H1 (cell line): ENCODE measurements around the gene TFRC. TPM values are rescaled to one million over a fixed set of nuclear protein-coding genes. Genes with fewer than 3 reads are reported as not detected.
A peak's percentile ranks its signal among the peaks of the same experiment; 100 is the strongest.

Source experiments
- CTCF ChIA-PET: fragments of 300-600 bp; sonication (Branson Sonifier 250); formaldehyde crosslinking; loops from one replicate; lab custom pipeline; 2021; ENCODE audit not compliant: partially characterized antibody; lab: Charles Lee
- POLR2A ChIA-PET: fragments of 300-600 bp; sonication (Branson Sonifier 250); formaldehyde crosslinking; loops from one replicate; lab custom pipeline; 2021; ENCODE audit warnings: inconsistent platforms; ENCODE audit not compliant: partially characterized antibody; lab: Charles Lee
- DNase-seq, 2 experiments: peaks; one replicate each; pipeline versions ENCODE4 v3.0.0 to v3.0.0-alpha.2; 2010 to 2022; ENCODE audit warnings: low spot score in 2 of 2, low read depth in 1 of 2, mixed read lengths in 1 of 2
- FAIRE-seq: peaks from 2 replicates; lab custom pipeline; 2011; peaks lifted over from hg19 to GRCh38; lab: Jason Lieb, UNC
- H2AFZ ChIP-seq: 2 replicates; pipeline ENCODE4 v1.8.1; 2012; ENCODE audit warnings: low read length, inconsistent platforms
- H2AK5ac ChIP-seq: 2 replicates; pipeline ENCODE4 v1.6.1; 2013; ENCODE audit warnings: low read depth, low read length
- H2BK120ac ChIP-seq: replicated peaks from 2 replicates; pipeline ENCODE3; 2013; ENCODE audit warnings: low read depth, low read length, inconsistent platforms
- H2BK12ac ChIP-seq: 2 replicates; pipeline ENCODE4 v1.6.1; 2013; ENCODE audit warnings: low read depth, low read length
- H2BK15ac ChIP-seq: 2 replicates; pipeline ENCODE4 v1.6.1; 2013; ENCODE audit warnings: low read length
- H2BK20ac ChIP-seq: 2 replicates; pipeline ENCODE4 v1.6.1; 2013; ENCODE audit warnings: low read length
- H2BK5ac ChIP-seq: 2 replicates; pipeline ENCODE4 v1.6.1; 2013; ENCODE audit warnings: low read depth, low read length
- H3K14ac ChIP-seq: 2 replicates; pipeline ENCODE4 v1.6.1; 2013; ENCODE audit warnings: inconsistent platforms; ENCODE audit not compliant: insufficient read length
- H3K18ac ChIP-seq: 2 replicates; pipeline ENCODE4 v1.6.1; 2013; ENCODE audit warnings: low read length; ENCODE audit errors: extremely low read depth
- H3K23ac ChIP-seq: 2 replicates; pipeline ENCODE4 v1.6.1; 2013; ENCODE audit warnings: inconsistent platforms; ENCODE audit not compliant: insufficient read length
- H3K23me2 ChIP-seq: 2 replicates; pipeline ENCODE4 v1.6.1; 2013; ENCODE audit warnings: low read depth, low read length
- H3K27ac ChIP-seq: 2 replicates; pipeline ENCODE4 v1.6.1; 2011; ENCODE audit warnings: low read depth, low read length, inconsistent platforms
- H3K27me3 ChIP-seq, 4 experiments: replicated peaks in 1 of 4; 1 replicate in 1 of 4; 2 replicates in 3 of 4; pipeline versions ENCODE4 v1.6.1 to v1.8.1; 2011 to 2013; ENCODE audit warnings: low read length in 3 of 4, mild to moderate bottlenecking in 3 of 4, inconsistent platforms in 2 of 4, mixed read lengths in 2 of 4, moderate library complexity in 1 of 4; ENCODE audit not compliant: control insufficient read depth in 3 of 4, insufficient read depth in 3 of 4; ENCODE audit errors: extremely low read depth in 1 of 4
- H3K36me3 ChIP-seq, 4 experiments: 2 replicates each; pipeline versions ENCODE4 v1.6.1 to v1.8.1; 2011 to 2013; ENCODE audit warnings: mild to moderate bottlenecking in 4 of 4, low read length in 3 of 4, moderate library complexity in 2 of 4, control low read depth in 1 of 4, inconsistent platforms in 1 of 4; ENCODE audit not compliant: insufficient read depth in 4 of 4, control insufficient read depth in 2 of 4
- H3K4ac ChIP-seq: replicated peaks from 2 replicates; pipeline ENCODE3; 2013; ENCODE audit warnings: low read length, low read depth, mixed read lengths, inconsistent platforms; ENCODE audit not compliant: insufficient read length
- H3K4me1 ChIP-seq, 4 experiments: replicated peaks in 1 of 4; 1 replicate in 1 of 4; 2 replicates in 3 of 4; pipeline versions ENCODE4 v1.6.1 to v1.8.1; 2011 to 2013; ENCODE audit warnings: low read length in 3 of 4, inconsistent platforms in 2 of 4, mixed read lengths in 1 of 4; ENCODE audit not compliant: insufficient read depth in 4 of 4, control insufficient read depth in 3 of 4
- H3K4me2 ChIP-seq, 2 experiments: 2 replicates each; pipeline versions ENCODE4 v1.6.1 to v1.8.1; 2011 to 2013; ENCODE audit warnings: low read depth in 2 of 2, low read length in 2 of 2, control low read depth in 1 of 2, inconsistent platforms in 1 of 2, mild to moderate bottlenecking in 1 of 2; ENCODE audit not compliant: insufficient read depth in 1 of 2
- H3K4me3 ChIP-seq, 4 experiments: fragments of 200-600, 300-600 bp in 1 of 4; sonication (generic), shearing (Covaris generic), sonication (Bioruptor Twin) in 1 of 4; 2 replicates each; pipeline versions ENCODE4 v1.5.1 to v1.8.1; 2011 to 2016; ENCODE audit warnings: low read length in 4 of 4, low read depth in 3 of 4, control low read depth in 2 of 4, inconsistent platforms in 2 of 4, mild to moderate bottlenecking in 2 of 4, mixed read lengths in 1 of 4, moderate library complexity in 1 of 4; ENCODE audit not compliant: insufficient read depth in 2 of 4; ENCODE audit errors: extremely low read depth in 1 of 4
- H3K56ac ChIP-seq: replicated peaks from 2 replicates; pipeline ENCODE3; 2013; ENCODE audit warnings: low read depth, mild to moderate bottlenecking, mixed read lengths, low read length, inconsistent platforms; ENCODE audit not compliant: insufficient read length
- H3K79me1 ChIP-seq: 2 replicates; pipeline ENCODE4 v1.6.1; 2013; ENCODE audit warnings: low read depth, low read length, control low read depth
- H3K79me2 ChIP-seq, 2 experiments: 2 replicates each; pipeline versions ENCODE4 v1.6.1 to v1.8.1; 2012 to 2013; ENCODE audit warnings: low read length in 2 of 2, mild to moderate bottlenecking in 2 of 2, inconsistent platforms in 1 of 2; ENCODE audit not compliant: insufficient read depth in 2 of 2, control insufficient read depth in 1 of 2
- H3K9ac ChIP-seq, 4 experiments: replicated peaks in 1 of 4; 1 replicate in 1 of 4; 2 replicates in 3 of 4; pipeline versions ENCODE4 v1.6.1 to v1.8.1; 2011 to 2013; ENCODE audit warnings: low read depth in 3 of 4, low read length in 3 of 4, control low read depth in 2 of 4, mild to moderate bottlenecking in 2 of 4, moderate library complexity in 2 of 4, inconsistent platforms in 1 of 4; ENCODE audit errors: extremely low read depth in 1 of 4
- H3K9me3 ChIP-seq, 2 experiments: 2 replicates each; pipeline versions ENCODE4 v1.6.1 to v1.8.1; 2012 to 2013; ENCODE audit warnings: mild to moderate bottlenecking in 2 of 2, moderate library complexity in 2 of 2, control low read depth in 1 of 2, inconsistent platforms in 1 of 2, low read depth in 1 of 2, low read length in 1 of 2, mixed read lengths in 1 of 2; ENCODE audit not compliant: insufficient read depth in 2 of 2
- H4K20me1 ChIP-seq, 2 experiments: replicated peaks in 1 of 2; 2 replicates each; pipeline versions ENCODE3 to v1.8.1; 2011 to 2013; ENCODE audit warnings: inconsistent platforms in 2 of 2, low read length in 2 of 2, mild to moderate bottlenecking in 1 of 2; ENCODE audit not compliant: insufficient read depth in 2 of 2, control insufficient read depth in 1 of 2
- H4K5ac ChIP-seq: 2 replicates; pipeline ENCODE4 v1.6.1; 2013; ENCODE audit warnings: low read length, low read depth, mixed read lengths, inconsistent platforms; ENCODE audit not compliant: insufficient read length
- H4K8ac ChIP-seq: 2 replicates; pipeline ENCODE4 v1.8.0; 2013; ENCODE audit warnings: mild to moderate bottlenecking, moderate library complexity, low read length, inconsistent platforms; ENCODE audit not compliant: insufficient read depth; ENCODE audit errors: extremely low read depth
- H4K91ac ChIP-seq: replicated peaks from 2 replicates; pipeline ENCODE3; 2013; ENCODE audit warnings: low read length, mixed read lengths, inconsistent platforms; ENCODE audit not compliant: insufficient read length
- CHD1 ChIP-seq: IDR thresholded peaks from 2 replicates; pipeline ENCODE4 v1.6.1; 2012; ENCODE audit warnings: low read depth, low read length, improper control_type of control experiment
- RXRA ChIP-seq: IDR thresholded peaks from 2 replicates; pipeline ENCODE4 v1.6.1; 2011; ENCODE audit warnings: low read depth, mild to moderate bottlenecking, low read length, moderate library complexity; ENCODE audit not compliant: insufficient read depth
- SP1 ChIP-seq: IDR thresholded peaks from 2 replicates; pipeline ENCODE4 v1.6.1; 2011; ENCODE audit warnings: low read depth, low read length
- WGBS, 2 experiments: shearing (Covaris generic) in 1 of 2; methylation state at CpG; one replicate each; pipeline versions ENCODE4 v1.1.6 to v1.1.7; 2013 to 2015; ENCODE audit warnings: low lambda C conversion rate in 2 of 2, mixed read lengths in 2 of 2, inconsistent platforms in 1 of 2, low coverage in 1 of 2, missing lambda C conversion rate in 1 of 2; ENCODE audit not compliant: insufficient replicate concordance in 2 of 2, insufficient coverage in 1 of 2, insufficient read length in 1 of 2; ENCODE audit errors: extremely low coverage in 1 of 2, missing lambda C conversion rate in 1 of 2; 5-methylcytosine and 5-hydroxymethylcytosine counted together
- polyA plus RNA-seq, 7 experiments: library from polyadenylated mRNA; depleted of rRNA in 3 of 7; stranded (reverse) in 5 of 7; unstranded in 2 of 7; fragments of >200 nt in 5 of 7; fragments of 200-250 nt in 2 of 7; gene quantifications; 1 replicate in 5 of 7; 2 replicates in 1 of 7; 4 replicates in 1 of 7; pipeline versions ENCODE4 v1.2.1 to v1.2.3, GENCODE V29; 2011 to 2013; ENCODE audit warnings: missing spikeins in 2 of 7, mixed read lengths in 2 of 7
- total RNA-seq: library from RNA; stranded (reverse); fragmentation: NEBNext Ultra II Directional; extraction: Animal tissue kit (Norgen Biotek cat#: 25700); gene quantifications from 2 replicates; pipeline ENCODE4 v1.2.1, GENCODE V29; 2021

The TFRC gene
- total and polyA plus RNA-seq, 2 of the 8 experiments (the other 6 are each of a cell fraction or from before 2014, with no cell fraction given), result 67.3 to 161 TPM

DNA sequence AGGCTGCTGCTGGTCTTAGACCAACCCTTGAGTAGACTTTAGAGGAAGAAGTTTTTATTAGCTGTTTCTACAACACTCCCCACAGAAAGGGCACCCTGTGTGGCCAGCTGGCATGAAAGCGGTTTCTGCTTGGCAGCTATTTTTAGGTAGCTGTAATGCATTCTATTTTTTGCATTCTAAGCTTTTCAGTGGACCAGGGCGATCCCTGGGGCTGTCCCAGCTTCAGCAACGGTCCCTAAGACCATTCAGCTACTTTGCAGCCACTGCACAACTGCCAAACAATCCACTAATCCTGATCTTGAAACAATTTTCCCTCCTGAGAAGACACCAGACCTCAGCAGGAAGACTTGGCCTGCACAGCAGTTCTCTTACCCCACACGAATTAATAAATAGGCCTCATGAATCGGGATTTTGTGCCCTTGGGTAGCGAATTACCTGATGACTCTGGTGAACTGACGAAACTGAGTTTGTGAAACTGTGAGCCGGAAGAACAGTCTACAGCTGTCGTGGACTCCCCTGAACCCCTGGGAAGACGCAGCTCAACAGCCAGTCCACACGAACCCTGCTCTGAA is 14.6 kb upstream of the TFRC start:
- Histone ChIP-seq H3K23me2 (peaks cover 3% of the 10 kb centered on the region; the same call in 1 of the 2 replicates), H2BK5ac (no peak overlapping the region), H4K91ac (no peak overlapping the region), H3K4me3 (no peak overlapping the region), H3K18ac (peak overlapping the region; percentile 48), H3K56ac (no peak overlapping the region), H3K79me1 (no peaks in the 10 kb centered on the region), H3K23ac (no peak overlapping the region), H2BK20ac (0 out of 2 replicates have a peak overlapping the region, but pooled peaks have one; percentile 13), H3K9ac (no peak overlapping the region)
- ChIA-PET POLR2A (interaction anchor here (1.0 kb wide), 1 partner anchor 15 kb away, joined by 3 read pairs; no protein-coding TSS in a partner anchor), CTCF (interaction anchor here (0.7 to 6.6 kb wide), 6 partner anchors 17 to 102 kb away, joined by 3 to 63 read pairs (median 3); no protein-coding TSS in a partner anchor)
- WGBS, 2 experiments, result 84% methylated on average over 11 of the region's 11 CpGs; no CpG with 5 or more reads in 1 of the 2 experiments
- TF ChIP-seq CHD1, result no peak
- no peak for TF ChIP-seq RXRA
- no peak for TF ChIP-seq SP1
- TF ChIP-seq, all 59 proteins: peak for 0
- peak overlapping the region; percentile 85 for H2AFZ ChIP-seq
- H2AK5ac ChIP-seq, result no peak overlapping the region
- no peak overlapping the region for H3K14ac ChIP-seq
- H3K4ac ChIP-seq, result no peak overlapping the region
- H3K9me3 ChIP-seq, result no peaks in the 10 kb centered on the region
- no peak overlapping the region for H2BK120ac ChIP-seq
- H2BK15ac ChIP-seq, result no peak overlapping the region
- no peaks in the 10 kb centered on the region for H3K36me3 ChIP-seq
- no peak overlapping the region for H4K5ac ChIP-seq
- no peak for FAIRE-seq
- no peaks in the 10 kb centered on the region for H3K4me1 ChIP-seq
- no peak overlapping the region for H2BK12ac ChIP-seq
- H4K20me1 ChIP-seq, result no peaks in the 10 kb centered on the region
- H4K8ac ChIP-seq, result no peak overlapping the region
- no peaks in the 10 kb centered on the region for H3K27me3 ChIP-seq
- H3K27ac ChIP-seq, result no peak overlapping the region
- no peak overlapping the region for H3K4me2 ChIP-seq
- H3K79me2 ChIP-seq, result no peaks in the 10 kb centered on the region
- no peak for DNase-seq
